ENCODE data around the gene RNF34.

RNF34 gene

GRCh38 chr12:121451961-121452339, 52.0 kb downstream of the RNF34 start:
- no peak for TF ChIP-seq REST (IDR thresholded peaks at IDR 0.05; ENCODE audit: insufficient read depth in 1 of 2, low read depth in 2 of 2, low read length in 2 of 2)
- no peak for TF ChIP-seq FOXP2 (optimal IDR thresholded peaks at IDR 0.05; ENCODE audit: borderline replicate concordance, extremely low read depth, extremely low read length, insufficient read depth)
- TF ChIP-seq SIN3A (IDR thresholded peaks at IDR 0.05; ENCODE audit: borderline replicate concordance, insufficient read depth, low read length) = no peak
- TF ChIP-seq POLR2AphosphoS5 (IDR thresholded peaks at IDR 0.05; ENCODE audit: low read depth, low read length) = no peak
- no peak for TF ChIP-seq TAF1 (IDR thresholded peaks at IDR 0.05; ENCODE audit: borderline replicate concordance, insufficient read depth, low read length)

- TF ChIP-seq FOXP2 (optimal IDR thresholded peaks at IDR 0.05; ENCODE audit: borderline replicate concordance, extremely low read depth, extremely low read length, insufficient read depth) (no peak), REST (IDR thresholded peaks at IDR 0.05; ENCODE audit: insufficient read depth in 1 of 2, low read depth in 2 of 2, low read length in 2 of 2) (no peak), SIN3A (IDR thresholded peaks at IDR 0.05; ENCODE audit: borderline replicate concordance, insufficient read depth, low read length) (no peak), POLR2AphosphoS5 (IDR thresholded peaks at IDR 0.05; ENCODE audit: low read depth, low read length) (no peak), TAF1 (IDR thresholded peaks at IDR 0.05; ENCODE audit: borderline replicate concordance, insufficient read depth, low read length) (no peak)
These were observed 52.5 kb downstream of the RNF34 start for GRCh38 chr12:121452340-121452984.

- TF ChIP-seq REST (IDR thresholded peaks at IDR 0.05; ENCODE audit: insufficient read depth in 1 of 2, low read depth in 2 of 2, low read length in 2 of 2) = no peak
- no peak for TF ChIP-seq FOXP2 (optimal IDR thresholded peaks at IDR 0.05; ENCODE audit: borderline replicate concordance, extremely low read depth, extremely low read length, insufficient read depth)
These were observed 53.1 kb downstream of the RNF34 start for GRCh38 chr12:121452985-121453360.

GRCh38 chr12:121453629-121454028, 53.7 kb downstream of the RNF34 start:
- no peak for TF ChIP-seq TAF1 (IDR thresholded peaks at IDR 0.05; ENCODE audit: borderline replicate concordance, insufficient read depth, low read length)
- TF ChIP-seq SIN3A (IDR thresholded peaks at IDR 0.05; ENCODE audit: borderline replicate concordance, insufficient read depth, low read length) = no peak
- TF ChIP-seq FOXP2 (optimal IDR thresholded peaks at IDR 0.05; ENCODE audit: borderline replicate concordance, extremely low read depth, extremely low read length, insufficient read depth) = no peak
- TF ChIP-seq REST (IDR thresholded peaks at IDR 0.05; ENCODE audit: insufficient read depth in 1 of 2, low read depth in 2 of 2, low read length in 2 of 2) = no peak
- TF ChIP-seq POLR2AphosphoS5 (IDR thresholded peaks at IDR 0.05; ENCODE audit: low read depth, low read length) = no peak

GRCh38 chr12:121454921-121455320, 55.0 kb downstream of the RNF34 start:
- TF ChIP-seq REST (IDR thresholded peaks at IDR 0.05; ENCODE audit: insufficient read depth in 1 of 2, low read depth in 2 of 2, low read length in 2 of 2) (no peak), POLR2AphosphoS5 (IDR thresholded peaks at IDR 0.05; ENCODE audit: low read depth, low read length) (no peak), TAF1 (IDR thresholded peaks at IDR 0.05; ENCODE audit: borderline replicate concordance, insufficient read depth, low read length) (no peak), SIN3A (IDR thresholded peaks at IDR 0.05; ENCODE audit: borderline replicate concordance, insufficient read depth, low read length) (no peak), FOXP2 (optimal IDR thresholded peaks at IDR 0.05; ENCODE audit: borderline replicate concordance, extremely low read depth, extremely low read length, insufficient read depth) (no peak)

Data from PFSK-1 (cell line).